HEK293 (cell line): ENCODE data around the gene RFTN1.
A peak's percentile ranks its signal among the peaks of the same experiment; 100 is the strongest.

Experiments used
- ATF2 ChIP-seq: fragments of 450-650 bp; formaldehyde crosslinking; IDR thresholded peaks from 2 replicates; pipeline ENCODE4 v1.5.1; 2016; ENCODE audit warnings: missing biosample characterization, missing genetic modification characterization, low read depth
- KLF10 ChIP-seq: fragments of 450-650 bp; IDR thresholded peaks from 2 replicates; pipeline ENCODE4 v1.5.1; 2018; ENCODE audit warnings: missing biosample characterization, mild to moderate bottlenecking, missing genetic modification characterization
- ZFP37 ChIP-seq: fragments of 450-650 bp; formaldehyde crosslinking; IDR thresholded peaks from 2 replicates; pipeline ENCODE4 v1.5.1; 2016; ENCODE audit warnings: missing biosample characterization, missing genetic modification characterization
- ZNF23 ChIP-seq: fragments of 450-650 bp; formaldehyde crosslinking; IDR thresholded peaks from 2 replicates; pipeline ENCODE4 v1.5.1; 2016; ENCODE audit warnings: missing biosample characterization, missing genetic modification characterization, borderline replicate concordance
- ZNF416 ChIP-seq: fragments of 450-650 bp; formaldehyde crosslinking; IDR thresholded peaks from 2 replicates; pipeline ENCODE4 v1.5.1; 2016; ENCODE audit warnings: missing biosample characterization, missing genetic modification characterization
- TF ChIP-seq, protein P1 (sequence below): fragments of 450-650 bp; formaldehyde crosslinking; IDR thresholded peaks from 2 replicates; pipeline ENCODE4 v1.5.1; 2016; ENCODE audit warnings: missing biosample characterization, missing genetic modification characterization

DNA sequence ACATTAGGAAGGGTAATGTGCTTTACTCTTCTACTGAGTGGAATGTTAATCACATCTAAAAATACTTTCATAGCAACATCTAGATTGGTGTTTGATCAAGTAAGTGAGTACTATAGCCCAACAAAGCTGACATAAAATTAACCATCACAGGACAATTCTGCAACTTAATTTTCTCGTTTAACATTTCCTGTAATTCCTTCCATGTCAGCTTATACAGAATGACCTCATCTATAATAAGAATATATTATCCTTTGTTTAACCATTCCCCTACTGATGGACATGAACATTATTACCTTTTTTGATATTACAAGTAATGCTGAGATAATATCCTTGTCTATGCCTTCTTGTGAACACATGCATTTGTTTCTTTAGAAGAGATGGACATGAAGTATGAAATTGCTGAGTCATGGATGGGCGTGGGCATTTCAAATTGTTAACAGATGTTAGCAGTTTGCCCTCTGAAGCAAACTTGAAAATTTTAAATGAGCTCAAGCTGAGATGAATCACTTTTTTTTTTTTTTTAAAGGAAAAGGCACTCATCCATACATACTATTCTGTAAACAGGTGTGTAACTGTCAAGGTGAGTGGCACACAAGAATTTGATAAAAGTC lies 163.4 kb downstream of the RFTN1 start:
- TF ChIP-seq ATF2 (tag by site-specific recombination) (peak; percentile 63; the same call in 1 of the 2 replicates), KLF10 (tag by site-specific recombination) (no peak), ZFP37 (tag by site-specific recombination) (no peak), ZNF416 (tag by site-specific recombination) (no peak), ZNF23 (no peak)
- TF ChIP-seq, protein P1, sequence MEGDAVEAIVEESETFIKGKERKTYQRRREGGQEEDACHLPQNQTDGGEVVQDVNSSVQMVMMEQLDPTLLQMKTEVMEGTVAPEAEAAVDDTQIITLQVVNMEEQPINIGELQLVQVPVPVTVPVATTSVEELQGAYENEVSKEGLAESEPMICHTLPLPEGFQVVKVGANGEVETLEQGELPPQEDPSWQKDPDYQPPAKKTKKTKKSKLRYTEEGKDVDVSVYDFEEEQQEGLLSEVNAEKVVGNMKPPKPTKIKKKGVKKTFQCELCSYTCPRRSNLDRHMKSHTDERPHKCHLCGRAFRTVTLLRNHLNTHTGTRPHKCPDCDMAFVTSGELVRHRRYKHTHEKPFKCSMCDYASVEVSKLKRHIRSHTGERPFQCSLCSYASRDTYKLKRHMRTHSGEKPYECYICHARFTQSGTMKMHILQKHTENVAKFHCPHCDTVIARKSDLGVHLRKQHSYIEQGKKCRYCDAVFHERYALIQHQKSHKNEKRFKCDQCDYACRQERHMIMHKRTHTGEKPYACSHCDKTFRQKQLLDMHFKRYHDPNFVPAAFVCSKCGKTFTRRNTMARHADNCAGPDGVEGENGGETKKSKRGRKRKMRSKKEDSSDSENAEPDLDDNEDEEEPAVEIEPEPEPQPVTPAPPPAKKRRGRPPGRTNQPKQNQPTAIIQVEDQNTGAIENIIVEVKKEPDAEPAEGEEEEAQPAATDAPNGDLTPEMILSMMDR (tag by site-specific recombination): no peak
